Loucy (cell line): Measurements from ENCODE around the gene DHRS4.
"Not testable (repeated sequence)": the region's sequence is repeated elsewhere in the genome, so short reads cannot be mapped to it uniquely, and the experiment has no call there.

Experiments
- EZH2phosphoT487 ChIP-seq: fragments of 200-600 bp; IDR thresholded peaks from 2 replicates; pipeline ENCODE4 v1.6.1; 2018; ENCODE audit warnings: antibody characterized with exemption, mild to moderate bottlenecking, moderate library complexity, borderline replicate concordance
- TF ChIP-seq, protein P1 (sequence below): fragments of 200-600 bp; sonication (generic); conservative IDR thresholded peaks from 2 replicates; pipeline ENCODE4 v1.5.1; 2014; ENCODE audit warnings: mild to moderate bottlenecking, antibody characterized with exemption, low read length

DNA sequence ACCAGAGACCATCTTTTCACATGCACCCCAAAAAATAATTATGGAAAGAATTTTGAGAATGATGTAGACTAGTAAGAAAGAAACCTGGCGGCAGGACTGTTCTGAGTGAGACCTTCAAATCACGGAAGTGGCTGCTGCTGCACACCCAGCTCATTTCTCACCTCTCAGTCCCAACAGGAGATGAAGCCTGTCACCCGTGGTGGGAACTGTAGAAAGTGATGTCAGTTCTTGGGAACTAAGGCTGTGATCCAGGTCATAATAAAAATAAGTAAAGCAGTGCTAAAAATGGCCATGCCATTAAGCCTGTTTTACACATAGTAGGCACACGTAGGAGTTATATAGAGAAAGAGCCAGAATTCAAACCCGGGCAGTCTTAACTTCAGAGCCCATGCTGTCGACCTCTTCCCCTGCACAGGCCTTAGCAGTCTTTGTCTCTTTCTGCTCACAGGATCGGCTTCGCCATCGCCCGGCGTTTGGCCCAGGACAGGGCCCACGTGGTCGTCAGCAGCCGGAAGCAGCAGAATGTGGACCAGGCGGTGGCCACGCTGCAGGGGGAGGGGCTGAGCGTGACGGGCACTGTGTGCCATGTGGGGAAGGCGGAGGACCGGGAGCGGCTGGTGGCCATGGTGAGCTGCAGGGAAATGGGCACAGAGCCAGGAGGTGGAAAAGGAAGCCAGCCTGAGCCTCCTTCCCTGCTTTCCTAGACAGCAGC lies 36.3 kb downstream of the DHRS4 start:
- TF ChIP-seq, protein P1, sequence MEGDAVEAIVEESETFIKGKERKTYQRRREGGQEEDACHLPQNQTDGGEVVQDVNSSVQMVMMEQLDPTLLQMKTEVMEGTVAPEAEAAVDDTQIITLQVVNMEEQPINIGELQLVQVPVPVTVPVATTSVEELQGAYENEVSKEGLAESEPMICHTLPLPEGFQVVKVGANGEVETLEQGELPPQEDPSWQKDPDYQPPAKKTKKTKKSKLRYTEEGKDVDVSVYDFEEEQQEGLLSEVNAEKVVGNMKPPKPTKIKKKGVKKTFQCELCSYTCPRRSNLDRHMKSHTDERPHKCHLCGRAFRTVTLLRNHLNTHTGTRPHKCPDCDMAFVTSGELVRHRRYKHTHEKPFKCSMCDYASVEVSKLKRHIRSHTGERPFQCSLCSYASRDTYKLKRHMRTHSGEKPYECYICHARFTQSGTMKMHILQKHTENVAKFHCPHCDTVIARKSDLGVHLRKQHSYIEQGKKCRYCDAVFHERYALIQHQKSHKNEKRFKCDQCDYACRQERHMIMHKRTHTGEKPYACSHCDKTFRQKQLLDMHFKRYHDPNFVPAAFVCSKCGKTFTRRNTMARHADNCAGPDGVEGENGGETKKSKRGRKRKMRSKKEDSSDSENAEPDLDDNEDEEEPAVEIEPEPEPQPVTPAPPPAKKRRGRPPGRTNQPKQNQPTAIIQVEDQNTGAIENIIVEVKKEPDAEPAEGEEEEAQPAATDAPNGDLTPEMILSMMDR, result not testable (repeated sequence)
- not testable (repeated sequence) for TF ChIP-seq EZH2phosphoT487
